Stomach (tissue), 9 donors: ENCODE measurements around the gene HCFC1. TPM values are rescaled to one million over a fixed set of nuclear protein-coding genes. Genes with fewer than 3 reads are reported as not detected.

Source experiments
- DNase-seq, 2 donors: peaks; one replicate each; pipeline versions ENCODE4 v3.0.0 to v3.0.0-alpha.2; 2013 to 2019
- H3K27ac ChIP-seq, 5 donors: fragments of 200-600 bp in 4 of 5; sonication (generic) in 4 of 5; one replicate each; pipeline ENCODE4 v1.5.1; 2013 to 2019; ENCODE audit warnings: mild to moderate bottlenecking in 1 of 5, moderate library complexity in 1 of 5
- H3K27me3 ChIP-seq, 3 donors: fragments of 200-600 bp; sonication (generic); one replicate each; pipeline ENCODE4 v1.5.1; 2017 to 2019; ENCODE audit warnings: mixed run types in 1 of 3
- H3K36me3 ChIP-seq, 4 donors: fragments of 200-600 bp; sonication (generic); 1 replicate in 3 of 4; 2 replicates in 1 of 4; pipeline ENCODE4 v1.5.1; 2016 to 2019
- H3K4me1 ChIP-seq, 4 donors: fragments of 200-600 bp; sonication (generic); one replicate each; pipeline ENCODE4 v1.5.1; 2016 to 2019
- H3K4me3 ChIP-seq, 4 donors: fragments of 200-600 bp; sonication (generic) in 3 of 4; one replicate each; pipeline ENCODE4 v1.5.1; 2016 to 2019; ENCODE audit warnings: mild to moderate bottlenecking in 1 of 4
- H3K9me3 ChIP-seq, 4 donors: fragments of 200-600 bp; sonication (generic); one replicate each; pipeline ENCODE4 v1.5.1; 2016 to 2019
- CTCF ChIP-seq, 7 experiments: fragments of 450-650 bp in 4 of 7; fragments of 200-600 bp in 3 of 7; sonication (generic) in 3 of 7; IDR thresholded peaks; one replicate each; pipeline ENCODE4 v1.5.1; 2016 to 2019; ENCODE audit warnings: antibody characterized with exemption in 7 of 7, control low read depth in 2 of 7, mild to moderate bottlenecking in 1 of 7
- EP300 ChIP-seq: sonication (generic); formaldehyde crosslinking; IDR thresholded peaks from one replicate; pipeline ENCODE4 v1.6.1; 2017; ENCODE audit warnings: antibody characterized with exemption
- POLR2A ChIP-seq, 4 donors: fragments of 450-650 bp; IDR thresholded peaks; one replicate each; pipeline ENCODE4 v1.6.1; 2016; ENCODE audit warnings: antibody characterized with exemption in 4 of 4, control low read depth in 2 of 4, mild to moderate bottlenecking in 1 of 4, moderate library complexity in 1 of 4
- POLR2AphosphoS5 ChIP-seq, 3 donors: sonication (generic); formaldehyde crosslinking; IDR thresholded peaks; one replicate each; pipeline ENCODE4 v1.6.1; 2016; ENCODE audit warnings: antibody characterized with exemption in 3 of 3
- WGBS, 5 donors: extraction: QIAGEN DNeasy Blood & Tissue Kit in 3 of 5; methylation state at CpG; one replicate each; pipeline versions ENCODE4 v1.1.5 to v1.1.7; 2013 to 2018; 5-methylcytosine and 5-hydroxymethylcytosine counted together
- intact Hi-C: fragments of 100-400 bp; cut with DNase I; formaldehyde crosslinking; loops from one replicate; pipeline ENCODE4 v1.15.1; 2023; ENCODE audit warnings: low total_unique reads
- polyA plus RNA-seq, 3 donors: library from polyadenylated mRNA; stranded (reverse); fragments of 200-250 nt; gene quantifications; one replicate each; pipeline ENCODE4 v1.2.3, GENCODE V29; 2013
- total RNA-seq, 5 donors: library from RNA; depleted of rRNA; stranded (reverse); fragments of >200 nt; gene quantifications; one replicate each; pipeline versions ENCODE4 v1.1.0 to v1.2.3, GENCODE V29; 2014 to 2016
- donor health status: healthy with polysubstance abuse.
- donor health status: Bipolar disorder and iron deficiency.
- donor health status: healthy.

HCFC1 gene
- total and polyA plus RNA-seq, 8 donors: 9.0 to 61.6 (median 17.8) TPM

GRCh38 chrX:154006947-154007346, 35.3 kb upstream of the HCFC1 start:
- no peaks in the 10 kb centered on the region for H3K9me3 ChIP-seq
- no peaks in the 10 kb centered on the region for H3K4me1 ChIP-seq
- no peak for TF ChIP-seq CTCF (IDR thresholded peaks at IDR 0.05)
- TF ChIP-seq POLR2AphosphoS5 (IDR thresholded peaks at IDR 0.05): no peak
- TF ChIP-seq EP300: no peak
- no peak for TF ChIP-seq POLR2A (IDR thresholded peaks at IDR 0.05)
- H3K27me3 ChIP-seq: peaks cover 0 to 5% (median 0%) of the 10 kb centered on the region in 3 donors
- H3K36me3 ChIP-seq: peaks cover 0 to 20% (median 4%) of the 10 kb centered on the region in 4 donors
- 89 to 92% (median 90%) methylated on average over 7 to 20 of the region's 20 CpGs for WGBS, 5 donors
- no peak for DNase-seq
- no peak overlapping the region for H3K27ac ChIP-seq
- intact Hi-C loops: no loop called here
- no peak overlapping the region for H3K4me3 ChIP-seq

- WGBS, 5 donors: 78 to 88% (median 84%) methylated on average over 11 of the region's 11 CpGs
- H3K27ac ChIP-seq: no peak overlapping the region
These were observed 32.7 kb upstream of the HCFC1 start for GRCh38 chrX:154004315-154004714.

GRCh38 chrX:154002215-154002719, 30.6 kb upstream of the HCFC1 start:
- H3K9me3 ChIP-seq: no peaks in the 10 kb centered on the region
- H3K36me3 ChIP-seq: no peaks in the 10 kb centered on the region
- peaks cover 0 to 7% (median 0%) of the 10 kb centered on the region in 3 donors for H3K27me3 ChIP-seq
- peak in 1 of 2 donors; percentile 77 for DNase-seq
- peaks cover 0 to 11% (median 0%) of the 10 kb centered on the region in 4 donors for H3K4me1 ChIP-seq
- H3K27ac ChIP-seq: peak overlapping the region in 3 of 5 donors; percentile 14 to 68 (median 64)
- H3K4me3 ChIP-seq: no peak overlapping the region
- intact Hi-C loops: no loop called here
- WGBS, 5 donors: 56 to 86% (median 79%) methylated on average over 9 to 17 of the region's 17 CpGs
- no peak for TF ChIP-seq POLR2AphosphoS5 (IDR thresholded peaks at IDR 0.05)
- no peak for TF ChIP-seq EP300
- TF ChIP-seq POLR2A (IDR thresholded peaks at IDR 0.05): no peak
- no peak for TF ChIP-seq CTCF (IDR thresholded peaks at IDR 0.05)

More at GRCh38 chrX:154004315-154004714, 32.7 kb upstream of the HCFC1 start:
- Histone ChIP-seq H3K4me3 (no peak overlapping the region), H3K9me3 (no peaks in the 10 kb centered on the region), H3K4me1 (peaks cover 0 to 10% (median 0%) of the 10 kb centered on the region in 4 donors), H3K27me3 (no peaks in the 10 kb centered on the region), H3K36me3 (peaks cover 0 to 4% (median 0%) of the 10 kb centered on the region in 4 donors)
- TF ChIP-seq EP300 (no peak), POLR2AphosphoS5 (IDR thresholded peaks at IDR 0.05) (no peak), CTCF (IDR thresholded peaks at IDR 0.05) (no peak), POLR2A (IDR thresholded peaks at IDR 0.05) (no peak)
- DNase-seq: no peak
- intact Hi-C loops: no loop called here

GRCh38 chrX:154000051-154000450, 28.4 kb upstream of the HCFC1 start:
- 34 to 70% (median 38%) methylated on average over 4 to 5 of the region's 5 CpGs for WGBS, 5 donors
- TF ChIP-seq CTCF (IDR thresholded peaks at IDR 0.05): no peak
- TF ChIP-seq POLR2AphosphoS5 (IDR thresholded peaks at IDR 0.05): no peak
- TF ChIP-seq POLR2A (IDR thresholded peaks at IDR 0.05): no peak
- TF ChIP-seq EP300: no peak
- H3K4me1 ChIP-seq: peaks cover 0 to 11% (median 0%) of the 10 kb centered on the region in 4 donors
- H3K27ac ChIP-seq: no peak overlapping the region
- peak in 1 of 2 donors; percentile 57 for DNase-seq
- H3K36me3 ChIP-seq: no peaks in the 10 kb centered on the region
- peak overlapping the region in 1 of 4 donors; percentile 18 for H3K4me3 ChIP-seq
- H3K27me3 ChIP-seq: peaks cover 0 to 8% (median 0%) of the 10 kb centered on the region in 3 donors
- intact Hi-C loops: no loop called here
- no peaks in the 10 kb centered on the region for H3K9me3 ChIP-seq
